ENCODE data around the gene SYNRG.
A peak's percentile ranks its signal among the peaks of the same experiment; 100 is the strongest.

SYNRG gene

GRCh38 chr17:37502009-37502936, 106.9 kb downstream of the SYNRG start:
- DNase-seq = no peak

GRCh38 chr17:37500378-37500777, 108.8 kb downstream of the SYNRG start:
- DNase-seq = no peak

GRCh38 chr17:37494971-37495370, 114.2 kb downstream of the SYNRG start:
- DNase-seq = no peak

- no peak for DNase-seq
Observed at GRCh38 chr17:37494401-37494831, 114.8 kb downstream of the SYNRG start.

- no peak for DNase-seq
Observed at GRCh38 chr17:37493249-37494027, 115.8 kb downstream of the SYNRG start.

GRCh38 chr17:37492167-37492566, 117.1 kb downstream of the SYNRG start:
- no peak for DNase-seq

- DNase-seq = peak; percentile 37
Observed at GRCh38 chr17:37490638-37491614, 118.3 kb downstream of the SYNRG start.

GRCh38 chr17:37490022-37490587, 119.1 kb downstream of the SYNRG start:
- DNase-seq = peak; percentile 49

- DNase-seq = peak; percentile 77
Observed at GRCh38 chr17:37489197-37490001, 119.8 kb downstream of the SYNRG start, which contains the start of gene DUSP14. DUSP14 (plus strand) TSS chr17:37489891; CDS start chr17:37512273, 22,382 bp downstream.

GRCh38 chr17:37488607-37489196, 120.5 kb downstream of the SYNRG start:
- DNase-seq = peak; percentile 51

- peak; percentile 60 for DNase-seq
Observed at GRCh38 chr17:37488009-37488604, 121.1 kb downstream of the SYNRG start.

- DNase-seq = no peak
Observed at GRCh38 chr17:37485938-37486570, 123.2 kb downstream of the SYNRG start.

- no peak for DNase-seq
Observed at GRCh38 chr17:37483311-37484039, 125.7 kb downstream of the SYNRG start.

GRCh38 chr17:37481001-37481665, 128.1 kb downstream of the SYNRG start:
- DNase-seq = no peak

GRCh38 chr17:37480427-37480826, 128.8 kb downstream of the SYNRG start:
- DNase-seq = no peak

GRCh38 chr17:37479025-37479424, 130.2 kb downstream of the SYNRG start:
- DNase-seq = no peak

- DNase-seq = no peak
Observed at GRCh38 chr17:37478187-37478586, 131.0 kb downstream of the SYNRG start.

GRCh38 chr17:37476431-37477120, 132.6 kb downstream of the SYNRG start:
- DNase-seq = no peak
